GM19395 (cell line): Measurements from ENCODE around the gene KIF4A.
"Not testable (repeated sequence)": the region's sequence is repeated elsewhere in the genome, so short reads cannot be mapped to it uniquely, and the experiment has no call there.

ENCODE experiments used
- ATAC-seq: cut with Tn5 transposase; IDR thresholded peaks from one replicate; pipeline ENCODE4 v1.9.1; 2021; ENCODE audit warnings: mild to moderate bottlenecking, moderate library complexity; ENCODE audit not compliant: unreplicated experiment

Gene KIF4A

DNA sequence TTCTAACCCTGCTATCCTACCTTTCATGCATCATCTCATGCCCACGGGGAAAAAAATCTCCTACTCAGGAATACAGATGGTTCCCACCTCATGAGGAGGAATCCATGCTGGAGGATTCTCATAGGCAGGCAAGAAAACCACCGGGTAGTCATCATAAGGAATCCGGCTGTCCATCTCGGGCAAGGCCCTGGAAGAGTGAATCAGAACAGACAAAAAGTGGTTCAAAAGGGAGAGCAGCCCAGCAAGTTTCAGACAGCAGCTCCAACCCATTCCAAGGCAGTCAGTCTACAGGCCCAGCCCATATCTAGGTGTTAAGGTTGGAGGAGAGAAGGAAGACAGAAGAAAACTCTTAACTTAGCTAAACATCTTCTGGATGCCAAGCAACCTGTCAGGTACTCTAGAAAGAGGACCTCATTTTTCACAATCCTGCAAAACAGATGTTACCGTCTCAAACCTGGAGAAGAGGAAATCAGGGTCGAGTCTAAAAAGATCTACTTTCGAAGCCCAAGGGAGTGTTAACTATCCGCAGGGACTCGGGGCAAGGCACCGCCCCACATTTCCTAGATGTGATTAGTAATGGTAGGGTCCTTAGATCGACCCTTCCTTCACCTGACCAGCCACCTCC lies 624 bp upstream of the KIF4A start:
- peak; percentile 21 for ATAC-seq

DNA sequence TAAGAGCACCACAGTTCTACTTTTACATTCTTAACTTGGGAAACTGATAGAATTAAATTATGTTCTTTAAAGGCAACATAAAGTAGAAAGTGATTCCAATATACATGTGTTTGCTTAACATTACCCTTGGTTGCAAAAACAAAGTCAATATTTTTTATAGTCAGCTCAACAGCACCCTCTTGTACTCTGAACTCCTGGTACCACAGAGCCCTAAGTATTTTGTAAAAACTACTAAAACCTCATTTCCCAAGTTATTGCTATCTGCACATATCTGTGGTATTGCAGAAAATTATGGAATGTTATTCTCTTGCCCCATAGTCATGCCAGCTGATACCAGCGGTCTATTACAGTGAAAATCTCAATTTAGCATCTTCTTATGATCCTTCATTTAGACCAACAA lies 2.9 kb downstream of the KIF4A start:
- ATAC-seq = no peak

DNA sequence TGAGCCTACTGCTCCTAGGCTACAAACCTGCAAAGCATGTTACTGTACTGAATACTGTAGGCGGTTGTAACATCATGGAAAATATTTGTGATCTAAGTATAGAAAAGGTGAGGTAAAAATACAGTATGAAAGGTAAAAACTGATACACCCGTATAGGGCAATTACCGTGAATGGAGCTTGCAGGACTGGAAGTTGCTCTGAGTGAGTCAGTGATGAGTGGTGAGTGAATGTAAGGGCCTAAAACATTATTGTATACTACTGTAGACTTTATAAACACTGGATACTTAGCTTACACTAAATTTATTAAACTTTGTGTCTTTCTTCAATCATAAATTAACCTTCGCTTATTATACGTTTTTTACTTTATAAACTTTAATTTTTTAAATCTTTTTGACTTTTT lies 3.7 kb downstream of the KIF4A start:
- ATAC-seq = no peak

DNA sequence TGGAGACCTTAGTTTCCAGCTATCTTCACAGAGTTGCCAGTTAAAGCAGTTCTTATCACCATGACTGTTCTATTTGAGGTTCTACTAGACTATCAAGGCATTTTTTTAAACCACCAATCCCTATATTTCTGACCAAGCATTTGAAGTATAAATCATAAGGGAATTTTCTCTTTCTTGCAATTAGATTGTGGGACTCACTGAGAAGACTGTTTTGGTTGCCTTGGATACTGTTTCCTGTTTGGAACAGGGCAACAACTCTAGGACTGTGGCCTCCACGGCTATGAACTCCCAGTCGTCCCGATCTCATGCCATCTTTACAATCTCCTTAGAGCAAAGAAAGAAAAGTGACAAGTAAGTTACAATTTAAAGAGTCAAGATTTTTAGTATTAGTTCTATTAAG lies 11.8 kb downstream of the KIF4A start:
- no peak for ATAC-seq

DNA sequence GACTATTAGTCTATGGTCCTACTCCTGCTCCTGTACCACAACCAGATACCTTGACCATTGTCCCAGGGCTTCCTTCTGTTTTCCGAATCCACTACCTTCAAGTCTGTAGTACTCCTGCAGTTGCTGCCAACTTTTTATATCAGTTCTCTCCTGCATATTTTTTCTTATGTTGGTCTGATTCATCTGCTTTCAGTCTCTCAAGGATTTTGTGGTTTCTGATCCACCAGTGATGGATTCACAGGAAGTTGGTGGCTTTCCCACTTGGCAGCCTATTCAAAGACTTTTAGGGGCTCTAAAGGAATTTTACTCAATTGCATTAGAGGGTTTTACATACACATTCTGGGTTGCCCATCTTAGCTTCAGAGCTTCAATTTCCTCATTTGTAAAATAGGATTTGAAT lies 23.6 kb downstream of the KIF4A start:
- no peak for ATAC-seq

DNA sequence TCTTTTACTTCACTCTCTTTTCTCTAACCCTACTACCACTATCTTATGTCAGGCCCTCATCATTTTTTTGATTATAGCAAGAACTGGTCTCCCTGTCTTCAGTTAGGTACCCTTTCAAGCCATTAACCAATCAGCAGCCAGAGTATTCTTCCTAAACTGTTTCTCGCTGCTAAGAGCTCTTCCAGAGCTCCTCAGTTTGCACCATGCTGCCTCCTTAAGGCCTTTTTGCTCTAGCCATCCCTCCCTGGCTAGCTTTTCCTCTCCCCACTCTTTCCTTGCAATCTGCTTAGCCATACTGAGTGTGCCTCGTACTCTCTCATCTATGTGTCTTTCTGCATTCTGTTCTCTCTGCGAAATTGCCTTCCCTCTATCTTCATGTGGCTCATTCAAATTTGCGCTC lies 32.9 kb downstream of the KIF4A start:
- no peak for ATAC-seq

DNA sequence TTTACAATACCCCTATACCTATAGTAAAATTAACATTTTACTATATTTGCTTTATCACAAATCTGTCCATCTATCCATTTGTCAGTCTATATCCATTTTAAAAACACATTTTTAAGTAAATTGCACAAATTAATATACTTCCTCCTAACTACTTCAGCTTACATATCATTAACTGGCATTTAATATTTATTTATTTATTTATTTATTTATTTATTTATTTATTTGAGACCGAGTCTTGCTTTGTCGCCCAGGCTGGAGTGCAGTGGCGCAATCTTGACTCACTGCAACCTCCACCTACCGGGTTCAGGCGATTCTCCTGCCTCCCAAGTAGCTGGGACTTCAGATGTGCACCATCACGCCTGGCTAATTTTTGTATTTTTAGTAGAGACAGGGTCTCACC lies 33.7 kb downstream of the KIF4A start:
- ATAC-seq = not testable (repeated sequence)

DNA sequence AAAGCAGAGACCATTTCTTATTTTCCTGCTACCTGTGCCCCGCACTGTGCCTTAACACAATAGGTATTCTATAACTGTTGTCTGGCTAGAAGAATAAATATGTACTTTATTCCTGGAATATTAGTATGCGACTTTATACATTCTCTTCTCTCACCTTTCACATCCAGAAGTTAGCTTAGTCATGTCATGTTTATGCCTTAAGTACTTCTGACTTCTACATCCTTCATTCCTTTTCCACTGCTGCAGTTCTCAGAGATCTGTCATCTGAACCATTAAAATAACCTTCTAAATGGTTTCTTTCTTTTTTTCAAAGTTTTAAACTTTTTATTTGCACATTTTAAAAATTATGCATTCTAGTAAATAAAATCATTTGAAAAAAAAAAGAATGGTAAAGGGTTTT lies 34.4 kb downstream of the KIF4A start:
- ATAC-seq = no peak

DNA sequence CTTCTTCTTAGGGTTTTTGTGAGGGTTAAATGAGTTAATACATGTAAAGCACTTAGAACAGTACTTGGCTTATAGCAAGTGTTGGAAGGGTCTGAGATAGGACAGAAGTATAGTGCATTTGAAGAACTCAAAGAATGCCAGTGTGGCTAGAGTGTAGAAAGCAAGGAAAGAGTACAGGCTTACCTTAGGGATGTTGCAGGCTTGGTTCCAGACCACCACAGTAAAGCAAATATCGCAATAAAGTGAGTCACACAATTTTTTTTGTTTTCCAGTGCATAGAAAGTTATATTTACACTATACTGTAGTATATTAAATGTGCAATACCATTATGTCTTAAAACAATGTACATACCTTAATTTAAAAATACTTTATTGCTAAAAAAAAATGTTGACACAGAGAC lies 41.3 kb downstream of the KIF4A start:
- no peak for ATAC-seq

DNA sequence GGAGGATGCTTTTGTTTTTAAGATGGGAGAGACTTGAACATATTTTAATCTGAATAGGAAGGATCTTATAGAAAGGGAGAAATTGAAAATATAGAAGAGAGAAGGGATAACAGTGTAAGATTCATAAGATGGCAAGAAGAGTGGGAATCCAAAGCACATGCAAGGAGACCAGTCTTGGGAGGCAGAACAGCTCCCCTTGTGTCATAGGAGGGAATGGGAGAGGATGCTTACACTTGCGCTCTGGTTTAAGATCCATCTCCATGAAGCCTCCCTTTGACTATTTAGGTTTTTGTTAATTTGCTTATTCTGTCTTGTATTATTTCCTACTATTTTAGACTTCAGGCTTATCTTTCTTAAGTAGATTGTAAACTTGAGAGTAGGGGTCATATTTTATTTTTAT lies 42.7 kb downstream of the KIF4A start:
- ATAC-seq = no peak

DNA sequence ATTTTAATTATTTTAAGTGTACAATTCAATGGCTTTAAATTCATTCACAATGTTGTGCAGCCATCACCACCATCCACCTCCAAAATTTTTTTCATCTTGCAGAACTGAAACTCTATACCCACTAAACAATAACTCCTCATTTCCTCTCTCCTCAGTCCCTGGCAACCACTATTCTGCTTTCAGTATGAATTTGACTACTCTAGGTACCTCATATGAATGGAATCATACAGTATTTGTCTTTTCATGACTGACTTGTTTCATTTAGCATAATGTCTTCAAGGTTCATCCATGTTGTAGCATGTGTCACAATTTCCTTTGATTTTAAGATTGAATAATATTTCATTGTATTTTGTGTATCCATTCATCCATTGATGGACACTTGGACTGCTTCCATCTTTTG lies 46.9 kb downstream of the KIF4A start:
- ATAC-seq = peak; percentile 100

DNA sequence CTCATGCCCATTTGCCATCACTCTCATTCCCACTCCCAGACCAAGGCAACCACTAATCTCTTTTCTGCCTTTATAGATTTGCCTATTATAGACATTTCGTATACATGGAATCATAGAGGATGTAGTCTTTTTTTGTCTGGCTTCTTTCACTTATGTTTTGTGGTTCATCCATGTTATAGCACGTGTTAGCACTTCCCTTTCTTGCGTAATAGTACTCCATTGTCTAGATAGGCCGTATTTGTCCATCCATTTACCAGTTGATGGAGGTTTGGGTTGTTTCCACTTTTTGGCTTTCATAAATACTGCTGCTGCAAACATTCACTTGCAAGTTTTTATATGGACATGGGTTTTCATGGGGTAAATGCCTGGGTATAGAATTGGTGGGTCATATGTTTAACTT lies 48.4 kb downstream of the KIF4A start:
- no peak for ATAC-seq

DNA sequence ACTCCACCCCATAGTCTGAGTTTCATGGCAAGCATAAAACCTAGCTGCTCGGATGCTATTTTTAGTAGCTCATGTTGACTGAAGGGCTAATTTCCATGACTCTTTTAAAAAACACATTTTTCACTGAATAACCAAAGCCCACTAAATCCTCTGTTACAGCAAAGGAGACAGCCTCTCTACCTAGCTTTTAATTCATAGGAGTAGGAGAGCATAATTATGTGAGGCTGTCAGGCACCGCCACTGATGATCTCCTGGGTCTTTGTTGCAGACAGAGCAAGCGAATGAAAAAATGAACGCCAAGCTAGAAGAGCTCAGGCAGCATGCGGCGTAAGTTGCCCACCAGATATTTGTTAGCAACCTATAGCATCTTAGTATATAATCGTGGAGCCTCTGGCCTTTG lies 53.5 kb downstream of the KIF4A start:
- ATAC-seq = no peak

DNA sequence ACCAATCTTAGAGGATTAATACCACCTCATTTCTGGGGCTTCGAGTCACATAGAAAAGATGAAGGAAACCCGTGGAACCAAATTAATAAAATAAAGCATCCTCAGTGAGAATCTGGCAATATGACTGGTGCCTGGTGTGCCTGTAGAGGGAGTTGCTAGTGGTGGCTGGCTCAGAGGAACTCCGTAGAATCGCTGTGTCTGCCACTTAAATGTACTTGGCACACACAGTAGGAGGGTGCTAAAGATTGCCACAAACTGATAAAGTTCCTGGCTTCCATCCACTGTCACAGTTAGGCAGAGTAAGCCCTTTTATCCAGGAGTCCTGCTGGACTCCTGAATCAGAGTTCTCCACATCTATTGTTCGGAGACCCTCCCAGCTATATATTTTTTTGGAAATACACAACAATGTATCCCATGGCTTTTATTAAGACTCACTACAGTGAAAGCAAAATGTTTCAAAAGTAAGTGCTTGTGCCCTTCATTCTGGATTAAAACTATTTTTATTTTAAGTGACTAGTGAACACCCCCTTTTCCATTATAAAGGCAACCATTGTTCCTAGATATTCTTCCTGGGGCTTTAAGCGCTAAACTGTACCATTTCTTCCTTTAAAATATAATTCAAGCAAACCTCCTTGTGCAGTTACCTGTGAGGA lies 56.6 kb downstream of the KIF4A start:
- ATAC-seq = no peak

DNA sequence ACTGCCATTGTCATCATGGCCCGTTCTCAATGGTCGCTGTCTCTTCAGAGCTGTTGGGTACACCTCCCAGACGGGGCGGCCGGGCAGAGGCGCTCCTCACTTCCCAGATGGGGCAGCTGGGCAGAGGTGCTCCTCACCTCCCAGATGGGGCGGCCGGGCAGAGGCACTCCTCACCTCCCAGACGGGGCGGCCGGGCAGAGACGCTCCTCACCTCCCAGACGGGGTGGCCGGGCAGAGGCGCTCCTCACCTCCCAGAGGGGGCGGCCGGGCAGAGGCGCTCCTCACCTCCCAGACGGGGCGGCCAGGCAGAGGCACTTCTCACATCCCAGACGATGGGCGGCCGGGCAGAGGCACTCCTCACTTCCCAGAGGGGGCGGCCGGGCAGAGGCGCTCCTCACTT lies 58.9 kb downstream of the KIF4A start:
- ATAC-seq = not testable (repeated sequence)

DNA sequence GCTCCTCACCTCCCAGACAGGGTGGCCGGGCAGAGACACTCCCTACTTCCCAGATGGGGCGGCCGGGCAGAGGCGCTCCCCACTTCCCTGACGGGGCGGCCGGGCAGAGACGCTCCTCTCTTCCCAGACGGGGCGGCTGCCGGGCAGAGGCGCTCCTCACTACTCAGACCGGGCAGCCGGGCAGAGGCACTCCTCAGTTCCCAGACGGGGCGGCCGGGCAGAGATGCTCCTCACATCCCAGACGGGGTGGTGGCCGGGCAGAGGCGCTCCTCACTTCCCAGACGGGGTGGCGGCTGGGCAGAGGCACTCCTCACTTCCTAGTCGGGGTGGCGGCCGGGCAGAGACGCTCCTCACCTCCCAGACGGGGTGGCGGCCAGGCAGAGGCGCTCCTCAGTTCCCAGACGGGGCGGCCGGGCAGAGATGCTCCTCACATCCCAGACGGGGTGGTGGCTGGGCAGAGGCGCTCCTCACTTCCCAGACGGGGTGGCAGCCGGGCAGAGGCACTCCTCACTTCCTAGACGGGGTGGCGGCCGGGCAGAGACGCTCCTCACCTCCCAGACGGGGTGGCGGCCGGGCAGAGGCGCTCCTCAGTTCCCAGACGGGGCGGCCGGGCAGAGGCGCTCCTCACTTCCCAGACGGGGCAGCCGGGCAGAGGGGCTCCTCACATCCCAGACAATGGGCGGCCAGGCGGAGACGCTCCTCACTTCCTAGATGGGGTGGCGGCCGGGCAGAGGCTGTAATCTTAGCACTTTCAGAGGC lies 59.6 kb downstream of the KIF4A start:
- ATAC-seq = not testable (repeated sequence)

DNA sequence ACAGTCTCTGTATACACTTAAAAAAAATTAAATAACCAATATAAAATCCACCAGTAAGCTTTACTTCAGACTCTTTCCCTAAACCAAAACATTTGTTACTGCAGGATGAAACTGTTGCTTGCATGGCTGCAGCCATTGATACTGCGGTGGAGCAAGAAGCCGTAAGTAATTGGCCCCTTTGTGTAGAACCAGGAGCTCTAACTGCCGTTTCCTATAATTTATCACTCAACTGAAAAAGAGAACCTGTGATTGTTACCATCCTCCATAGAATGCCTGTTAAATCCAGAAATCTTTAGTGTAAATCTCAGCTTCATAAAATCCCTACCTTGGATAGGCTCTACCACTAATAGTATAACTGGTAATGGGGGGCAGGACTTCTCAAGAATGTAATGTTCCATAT lies 62.6 kb downstream of the KIF4A start:
- ATAC-seq = no peak

DNA sequence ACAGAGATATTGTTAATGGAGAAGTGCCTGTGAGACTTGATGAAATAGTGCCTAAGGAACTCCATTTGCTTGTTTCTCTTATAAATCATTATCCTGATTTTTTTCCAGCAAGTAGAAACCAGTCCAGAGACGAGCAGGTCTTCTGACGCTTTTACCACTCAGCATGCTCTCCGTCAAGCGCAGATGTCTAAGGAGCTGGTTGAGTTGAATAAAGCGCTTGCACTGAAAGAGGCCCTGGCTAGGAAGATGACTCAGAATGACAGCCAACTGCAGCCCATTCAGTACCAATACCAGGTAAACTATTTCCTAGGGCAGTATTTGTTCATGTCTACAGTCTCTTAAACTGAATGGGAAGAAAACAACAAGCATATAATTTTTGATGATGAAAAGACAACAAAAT lies 63.6 kb downstream of the KIF4A start:
- ATAC-seq = no peak

DNA sequence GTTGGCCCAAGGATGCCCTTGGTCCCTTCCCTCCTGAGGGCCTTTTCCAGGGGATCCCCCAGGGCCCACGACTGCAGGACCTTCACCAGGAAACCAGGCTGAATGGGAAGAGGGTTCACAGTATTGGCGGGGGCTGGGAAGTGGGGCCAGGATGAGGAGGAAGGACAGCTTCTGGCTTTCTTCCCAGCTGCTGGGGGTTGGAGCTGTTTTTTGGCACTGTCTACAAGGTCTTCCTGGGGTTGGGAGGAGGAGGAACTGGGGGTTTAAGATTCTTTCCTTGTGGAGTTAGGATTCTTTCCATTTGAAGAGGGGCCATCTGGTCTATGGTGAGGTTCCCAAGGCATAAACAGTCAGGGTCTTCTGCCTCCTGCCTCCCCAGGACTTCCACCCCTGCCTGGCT lies 64.8 kb downstream of the KIF4A start:
- ATAC-seq = no peak

DNA sequence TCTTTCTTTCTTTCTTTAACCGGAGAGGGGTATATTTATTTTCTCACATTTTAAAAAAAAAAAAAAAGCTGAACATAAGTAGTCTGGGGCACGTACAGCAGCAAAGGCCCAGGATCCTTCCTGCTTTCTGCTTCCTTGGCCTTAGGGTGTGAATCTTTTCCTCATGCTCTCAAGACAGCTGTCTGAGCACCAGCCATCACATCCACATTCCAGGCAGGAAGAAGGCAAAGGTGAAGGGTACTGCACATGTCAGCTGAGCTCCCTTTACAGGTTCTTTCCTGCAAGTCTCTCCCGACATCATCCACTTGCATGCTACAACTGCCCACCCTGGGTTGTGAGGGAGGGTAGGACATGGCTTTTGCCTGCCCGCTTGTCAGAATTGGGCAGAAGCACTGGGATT lies 69.6 kb downstream of the KIF4A start:
- no peak for ATAC-seq

DNA sequence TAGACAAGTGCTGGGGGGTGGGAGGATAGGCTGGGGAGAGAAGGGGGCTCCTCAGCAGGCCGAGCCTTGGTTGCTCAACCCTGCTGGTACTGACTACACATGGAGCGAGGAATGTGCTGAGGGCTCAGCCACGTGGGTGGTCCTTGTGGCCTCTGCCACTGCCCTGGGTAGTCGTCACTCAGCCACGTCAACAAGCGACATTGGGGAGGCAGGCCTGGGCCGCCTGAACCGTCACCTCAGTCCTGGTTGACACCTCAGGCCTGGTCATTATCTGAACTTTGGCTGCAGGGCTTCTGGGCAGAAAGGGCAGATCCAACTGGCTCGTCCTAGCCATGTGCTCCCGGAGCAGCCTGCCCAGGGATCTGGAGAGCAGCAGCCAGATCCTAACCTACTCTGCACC lies 70.5 kb downstream of the KIF4A start:
- ATAC-seq = no peak

DNA sequence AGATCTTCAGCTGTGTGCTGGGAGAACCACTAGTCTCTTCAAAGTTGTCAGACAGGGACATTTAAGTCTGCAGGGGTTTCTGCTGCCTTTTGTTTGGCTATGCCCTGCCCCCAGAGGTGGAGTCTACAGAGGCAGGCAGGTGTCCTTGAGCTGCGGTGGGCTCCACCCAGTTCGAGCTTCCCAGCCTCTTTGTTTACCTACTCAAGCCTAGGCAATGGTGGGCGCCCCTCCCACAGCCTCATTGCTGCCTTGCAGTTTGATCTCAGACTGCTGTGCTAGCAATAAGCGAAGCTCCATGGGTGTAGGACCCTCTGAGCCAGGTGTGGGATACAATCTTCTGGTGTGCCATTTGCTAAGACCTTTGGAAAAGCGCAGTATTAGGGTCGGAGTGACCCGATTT lies 78.8 kb downstream of the KIF4A start:
- not testable (repeated sequence) for ATAC-seq
